ENCODE measurements around the gene HSDL1.

- TF ChIP-seq GATA2 (IDR thresholded peaks at IDR 0.05; ENCODE audit: low read depth, low read length) (no peak), GATA3 (IDR thresholded peaks at IDR 0.05; ENCODE audit: low read depth, low read length) (no peak)
These were observed 12.3 kb downstream of the HSDL1 start for GRCh38 chr16:84132527-84133285.

Data from SH-SY5Y (cell line).